ENCODE results near the gene TLCD1. TPM values are rescaled to one million over a fixed set of nuclear protein-coding genes. Genes with fewer than 3 reads are reported as not detected.

TLCD1 gene
- polyA plus RNA-seq, 2 of the 4 experiments (the other 2 are of a cell fraction) = 36.7 to 83.3 TPM

DNA sequence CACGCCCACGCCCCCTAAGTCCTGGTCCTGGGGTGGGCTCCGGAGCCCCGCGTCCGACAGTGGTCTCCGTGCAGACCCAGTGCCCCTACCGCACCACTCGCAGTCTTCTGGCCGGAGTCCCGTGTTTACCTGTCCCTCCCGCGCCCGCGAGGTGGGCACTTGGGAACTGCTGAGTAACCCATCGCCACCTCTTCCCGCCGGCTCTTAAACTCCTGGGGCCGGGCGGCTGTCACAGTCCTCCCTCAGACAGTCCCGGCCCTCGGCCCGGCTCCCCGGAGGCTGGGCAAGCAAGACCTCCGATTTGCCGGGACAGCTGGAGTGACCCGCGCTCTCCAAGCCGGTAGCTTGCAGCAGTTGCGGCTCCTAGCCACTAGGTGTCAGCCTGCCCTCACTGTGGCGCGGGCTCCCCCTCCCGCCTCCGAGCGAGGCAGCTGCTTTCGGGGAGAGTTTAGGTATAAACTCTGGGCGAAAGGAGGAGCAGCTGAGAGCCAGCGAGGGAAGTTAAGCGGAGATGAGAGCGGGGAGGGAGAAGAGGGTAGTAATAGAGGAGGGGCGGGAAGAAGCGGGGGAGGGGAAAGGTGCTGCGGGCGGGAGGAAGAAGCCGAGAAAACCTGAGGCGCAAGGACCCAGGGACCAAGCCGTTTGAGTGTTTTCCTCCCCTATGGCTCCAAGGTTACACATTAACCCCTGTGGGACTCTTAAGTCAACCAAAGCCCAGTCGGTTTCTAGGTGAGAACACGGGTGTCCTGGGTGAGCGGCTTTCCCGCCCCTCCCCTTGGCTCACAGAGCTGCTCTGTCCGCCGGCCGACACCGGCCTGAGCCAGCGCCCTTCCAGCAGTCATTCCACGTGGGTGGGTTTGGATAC is 826 bp upstream of the TLCD1 start:
- TF ChIP-seq TFCP2L1 (CRISPR knock-in tag; IDR thresholded peaks at IDR 0.05) (peak; percentile 33), GATA3 (IDR thresholded peaks at IDR 0.05; ENCODE audit: borderline replicate concordance) (peak; percentile 28; the same call in 1 of the 2 replicates), KDM5A (IDR thresholded peaks at IDR 0.05) (peak; percentile 90), RAD21 (conservative IDR thresholded peaks at IDR 0.05 in 1 of 2, IDR thresholded peaks at IDR 0.05 in 1 of 2) (peak; percentile 100), MAFK (IDR thresholded peaks at IDR 0.05; ENCODE audit: partially characterized antibody) (peak; percentile 5), NFE2L2 (conservative IDR thresholded peaks at IDR 0.05; ENCODE audit: low read length) (0 out of 2 replicates have a peak, but pooled peaks have one; percentile 29), ZSCAN20 (CRISPR knock-in tag; IDR thresholded peaks at IDR 0.05) (no peak), BCL3 (IDR thresholded peaks at IDR 0.05) (peak; percentile 51; the same call in 2 of the 3 replicates), RNF2 (IDR thresholded peaks at IDR 0.05; ENCODE audit: borderline replicate concordance, low read depth) (peak; percentile 79; the same call in 1 of the 2 replicates), USF2 (IDR thresholded peaks at IDR 0.05) (no peak; the same call in 1 of the 2 replicates), RARB (CRISPR knock-in tag; IDR thresholded peaks at IDR 0.05) (0 out of 2 replicates have a peak, but pooled peaks have one; percentile 60), CHD2 (IDR thresholded peaks at IDR 0.05; ENCODE audit: low read length, partially characterized antibody) (no peak), POLR2A (IDR thresholded peaks at IDR 0.05; ENCODE audit: low read length) (peak; percentile 18; the same call in 1 of the 2 replicates), MYC (IDR thresholded peaks at IDR 0.05; ENCODE audit: borderline replicate concordance, low read length) (peak; percentile 31), BHLHE40 (IDR thresholded peaks at IDR 0.05; ENCODE audit: low read depth, low read length) (no peak), FOXS1 (CRISPR knock-in tag; IDR thresholded peaks at IDR 0.05) (0 out of 2 replicates have a peak, but pooled peaks have one; percentile 21), MAZ (IDR thresholded peaks at IDR 0.05; ENCODE audit: borderline replicate concordance, low read depth, low read length) (peak; percentile 88), MAX (IDR thresholded peaks at IDR 0.05) (no peak; the same call in 1 of the 2 replicates), CTCF (IDR thresholded peaks at IDR 0.05) (peak; percentile 100), SMC3 (IDR thresholded peaks at IDR 0.05) (peak; percentile 95), FOSB (CRISPR knock-in tag; IDR thresholded peaks at IDR 0.05) (peak; percentile 69), HDAC2 (IDR thresholded peaks at IDR 0.05) (peak; percentile 72; the same call in 1 of the 2 replicates), HOXA7 (CRISPR knock-in tag; IDR thresholded peaks at IDR 0.05) (peak; percentile 53; the same call in 1 of the 2 replicates), EP300 (IDR thresholded peaks at IDR 0.05) (no peak)
- TF ChIP-seq, protein P1, sequence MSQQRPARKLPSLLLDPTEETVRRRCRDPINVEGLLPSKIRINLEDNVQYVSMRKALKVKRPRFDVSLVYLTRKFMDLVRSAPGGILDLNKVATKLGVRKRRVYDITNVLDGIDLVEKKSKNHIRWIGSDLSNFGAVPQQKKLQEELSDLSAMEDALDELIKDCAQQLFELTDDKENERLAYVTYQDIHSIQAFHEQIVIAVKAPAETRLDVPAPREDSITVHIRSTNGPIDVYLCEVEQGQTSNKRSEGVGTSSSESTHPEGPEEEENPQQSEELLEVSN (IDR thresholded peaks at IDR 0.05; ENCODE audit: borderline replicate concordance, low read depth) = peak; percentile 69; the same call in 1 of the 2 replicates
- TF ChIP-seq, protein P2, sequence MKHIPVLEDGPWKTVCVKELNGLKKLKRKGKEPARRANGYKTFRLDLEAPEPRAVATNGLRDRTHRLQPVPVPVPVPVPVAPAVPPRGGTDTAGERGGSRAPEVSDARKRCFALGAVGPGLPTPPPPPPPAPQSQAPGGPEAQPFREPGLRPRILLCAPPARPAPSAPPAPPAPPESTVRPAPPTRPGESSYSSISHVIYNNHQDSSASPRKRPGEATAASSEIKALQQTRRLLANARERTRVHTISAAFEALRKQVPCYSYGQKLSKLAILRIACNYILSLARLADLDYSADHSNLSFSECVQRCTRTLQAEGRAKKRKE (CRISPR knock-in tag; IDR thresholded peaks at IDR 0.05; ENCODE audit: low read depth) = 0 out of 2 replicates have a peak, but pooled peaks have one; percentile 19
- under 1% methylated on average over 45 of the region's 57 CpGs for WGBS (ENCODE audit: missing lambda C conversion rate)
- H3K4me3 ChIP-seq = peak overlapping the region; percentile 63
- ATAC-seq = peak; percentile 44 to 56
- ChIA-PET POLR2A (interaction anchor here (0.6 to 5.3 kb wide), 24 partner anchors 7 to 390 kb away, joined by 3 to 369 read pairs (median 5); partner anchors contain the start of genes BLTP2, FLOT2, PHF12 and PROCA1), CTCF (interaction anchor here (0.5 to 17.5 kb wide), 84 partner anchors 8 to 810 kb away, joined by 3 to 977 read pairs (median 5); partner anchors contain the start of genes BLTP2, DHRS13, FAM222B and FLOT2)
- peak overlapping the region; percentile 92 for H3K4me2 ChIP-seq
- DNase-seq (ENCODE audit: low read depth in 1 of 2, low spot score in 1 of 2) = peak; percentile 94 to 98
- H3K4me1 ChIP-seq = peaks cover 42% of the 10 kb centered on the region
- FAIRE-seq = no peak
- H3K9me3 ChIP-seq = no peaks in the 10 kb centered on the region
- peak overlapping the region; percentile 94 to 98 for H3K27ac ChIP-seq
